SK-N-SH (cell line): Measurements from ENCODE around the gene PNP. TPM values are rescaled to one million over a fixed set of nuclear protein-coding genes. Genes with fewer than 3 reads are reported as not detected.

Experiments used
- CTCF ChIA-PET: fragments of 300-600, 350-600 bp; formaldehyde crosslinking; extraction: SDS; loops from one replicate; lab custom pipeline; 2021; lab: Yijun Ruan, JAX
- POLR2A ChIA-PET: fragments of 350-600 bp; sonication (Branson Sonifier 250); formaldehyde crosslinking; extraction: SDS; loops from one replicate; lab custom pipeline; 2020; ENCODE audit warnings: antibody characterized with exemption, inconsistent platforms; lab: Yijun Ruan, JAX
- DNase-seq: peaks from one replicate; pipeline ENCODE4 v3.0.0; 2012
- H2AFZ ChIP-seq: fragments of 200-600 bp; sonication (generic); 2 replicates; pipeline ENCODE4 v1.8.1; 2016; ENCODE audit warnings: antibody characterized with exemption, mild to moderate bottlenecking, low read depth
- H3F3A ChIP-seq: fragments of 200-600 bp; sonication (generic); replicated peaks from 2 replicates; pipeline ENCODE3; 2016; ENCODE audit warnings: antibody characterized with exemption, mild to moderate bottlenecking; ENCODE audit not compliant: insufficient read depth
- H3K27ac ChIP-seq, 2 experiments: fragments of 200-500 bp in 1 of 2; fragments of 200-600 bp in 1 of 2; sonication (Bioruptor generic) in 1 of 2; sonication (generic), shearing (Covaris generic) in 1 of 2; 2 replicates each; pipeline versions ENCODE4 v1.5.1 to v1.6.1; 2014 to 2016; ENCODE audit warnings: low read depth in 2 of 2, inconsistent platforms in 1 of 2, low read length in 1 of 2, mild to moderate bottlenecking in 1 of 2, mixed read lengths in 1 of 2
- H3K27me3 ChIP-seq: fragments of 200-600 bp; sonication (generic), shearing (Covaris generic); 2 replicates; pipeline ENCODE4 v1.6.1; 2016; ENCODE audit warnings: mixed run types; ENCODE audit not compliant: insufficient read depth
- H3K36me3 ChIP-seq, 2 experiments: fragments of 200-500 bp in 1 of 2; fragments of 200-600 bp in 1 of 2; sonication (Bioruptor generic) in 1 of 2; sonication (generic) in 1 of 2; replicated peaks in 1 of 2; 2 replicates each; pipeline versions ENCODE3 to v1.5.1; 2014 to 2016; ENCODE audit warnings: low read length in 1 of 2, mild to moderate bottlenecking in 1 of 2; ENCODE audit not compliant: insufficient read depth in 2 of 2, control insufficient read depth in 1 of 2
- H3K4me1 ChIP-seq, 2 experiments: fragments of 200-500 bp in 1 of 2; fragments of 200-600 bp in 1 of 2; sonication (Bioruptor generic) in 1 of 2; sonication (generic), shearing (Covaris generic) in 1 of 2; 2 replicates each; pipeline versions ENCODE4 v1.5.1 to v1.6.1; 2014 to 2016; ENCODE audit warnings: low read depth in 1 of 2, low read length in 1 of 2, mixed run types in 1 of 2; ENCODE audit not compliant: insufficient read depth in 2 of 2, control insufficient read depth in 1 of 2
- H3K4me2 ChIP-seq: fragments of 200-600 bp; sonication (generic), shearing (Covaris generic); 2 replicates; pipeline ENCODE4 v1.6.1; 2017; ENCODE audit warnings: mixed run types
- H3K4me3 ChIP-seq, 2 experiments: fragments of 200-500 bp in 1 of 2; fragments of 200-600 bp in 1 of 2; sonication (Bioruptor generic) in 1 of 2; sonication (generic), shearing (Covaris generic) in 1 of 2; 2 replicates each; pipeline versions ENCODE4 v1.5.1 to v1.8.1; 2014 to 2016; ENCODE audit warnings: low read depth in 2 of 2, inconsistent platforms in 1 of 2, low read length in 1 of 2, mild to moderate bottlenecking in 1 of 2, mixed read lengths in 1 of 2, moderate library complexity in 1 of 2
- H3K79me2 ChIP-seq: fragments of 200-600 bp; sonication (generic); 2 replicates; pipeline ENCODE4 v1.8.1; 2017; ENCODE audit warnings: mild to moderate bottlenecking; ENCODE audit not compliant: insufficient read depth
- H3K9ac ChIP-seq: fragments of 200-600 bp; sonication (generic); 2 replicates; pipeline ENCODE4 v1.6.1; 2017; ENCODE audit warnings: mixed run types
- H3K9me2 ChIP-seq: fragments of 200-600 bp; sonication (generic); 2 replicates; pipeline ENCODE4 v1.6.1; 2017; ENCODE audit warnings: mixed run types
- H3K9me3 ChIP-seq: fragments of 200-600 bp; sonication (generic); 2 replicates; pipeline ENCODE4 v1.6.1; 2017; ENCODE audit warnings: mixed run types, mild to moderate bottlenecking, moderate library complexity
- H4K20me1 ChIP-seq: fragments of 200-600 bp; sonication (generic); 2 replicates; pipeline ENCODE4 v1.6.1; 2017; ENCODE audit warnings: mild to moderate bottlenecking, mixed run types; ENCODE audit not compliant: insufficient read depth
- CHD2 ChIP-seq: fragments of 150-350 bp; IDR thresholded peaks from 2 replicates; pipeline ENCODE4 v1.6.1; 2018; ENCODE audit warnings: low read length; ENCODE audit not compliant: partially characterized antibody
- ELF1 ChIP-seq: IDR thresholded peaks from 2 replicates; pipeline ENCODE4 v1.4.0; 2012
- EP300 ChIP-seq, 2 experiments: IDR thresholded peaks; 2 replicates each; pipeline versions ENCODE4 v1.4.0 to v1.6.1; 2012; ENCODE audit warnings: borderline replicate concordance in 1 of 2, low read depth in 1 of 2, low read length in 1 of 2
- FOSL2 ChIP-seq: IDR thresholded peaks from 2 replicates; pipeline ENCODE4 v1.4.0; 2012; ENCODE audit warnings: low read depth, mild to moderate bottlenecking, moderate library complexity, borderline replicate concordance
- FOXJ3 ChIP-seq: sonication (generic); formaldehyde crosslinking; IDR thresholded peaks from 2 replicates; pipeline ENCODE4 v1.5.1; 2020; ENCODE audit warnings: mild to moderate bottlenecking, missing genetic modification reagents
- MAX ChIP-seq: IDR thresholded peaks from 2 replicates; pipeline ENCODE4 v1.4.0; 2012; ENCODE audit warnings: low read depth
- NFIC ChIP-seq: IDR thresholded peaks from 2 replicates; pipeline ENCODE4 v1.4.0; 2012; ENCODE audit warnings: borderline replicate concordance
- NRF1 ChIP-seq: IDR thresholded peaks from 2 replicates; pipeline ENCODE4 v1.6.1; 2012; ENCODE audit warnings: low read depth, mild to moderate bottlenecking, low read length
- RCOR1 ChIP-seq: fragments of 150-350 bp; IDR thresholded peaks from 2 replicates; pipeline ENCODE4 v1.6.1; 2017; ENCODE audit warnings: antibody characterized with exemption, low read length
- RFX5 ChIP-seq: IDR thresholded peaks from 2 replicates; pipeline ENCODE4 v1.6.1; 2012; ENCODE audit warnings: mild to moderate bottlenecking, improper control_type of control experiment, low read length
- RXRA ChIP-seq: IDR thresholded peaks from 2 replicates; pipeline ENCODE4 v1.4.0; 2012; ENCODE audit warnings: low read depth, mild to moderate bottlenecking, borderline replicate concordance
- SIN3A ChIP-seq: IDR thresholded peaks from 2 replicates; pipeline ENCODE4 v1.6.1; 2012; ENCODE audit warnings: low read depth, mild to moderate bottlenecking, low read length, moderate library complexity, borderline replicate concordance
- SMC3 ChIP-seq: IDR thresholded peaks from 2 replicates; pipeline ENCODE4 v1.6.1; 2012; ENCODE audit warnings: low read depth, low read length, improper control_type of control experiment
- TAF1 ChIP-seq: IDR thresholded peaks from 2 replicates; pipeline ENCODE4 v1.6.1; 2012; ENCODE audit warnings: low read depth, mild to moderate bottlenecking, low read length, moderate library complexity, borderline replicate concordance
- TCF12 ChIP-seq: IDR thresholded peaks from 2 replicates; pipeline ENCODE4 v1.4.0; 2012
- USF2 ChIP-seq: fragments of 150-350 bp; IDR thresholded peaks from 2 replicates; pipeline ENCODE4 v1.6.1; 2017; ENCODE audit warnings: antibody characterized with exemption, low read length, low read depth, borderline replicate concordance
- ZBTB33 ChIP-seq: IDR thresholded peaks from 2 replicates; pipeline ENCODE4 v1.4.0; 2012; ENCODE audit warnings: low read depth, borderline replicate concordance
- WGBS: methylation state at CpG from one replicate; pipeline ENCODE4 v1.1.6; 2017; ENCODE audit warnings: low lambda C conversion rate; 5-methylcytosine and 5-hydroxymethylcytosine counted together
- polyA plus RNA-seq, 3 experiments: library from polyadenylated mRNA; depleted of rRNA; stranded (reverse); fragments of >200 nt; gene quantifications; 2 replicates each; pipeline ENCODE4 v1.2.3, GENCODE V29; 2012
- TF ChIP-seq, protein P1 (sequence below): IDR thresholded peaks from 2 replicates; pipeline ENCODE4 v1.6.1; 2012; ENCODE audit warnings: mild to moderate bottlenecking, low read depth, low read length, moderate library complexity
- TF ChIP-seq, protein P2 (sequence below): IDR thresholded peaks from 2 replicates; pipeline ENCODE4 v1.4.0; 2012; ENCODE audit warnings: low read depth, borderline replicate concordance

The PNP gene
- polyA plus RNA-seq, 1 of the 3 experiments (the other 2 are of a cell fraction) = 29.8 TPM

- CTCF ChIA-PET = no interaction called here
These were observed 23.3 kb downstream of the PNP start for GRCh38 chr14:20492486-20492885.

GRCh38 chr14:20493634-20494033, 24.4 kb downstream of the PNP start:
- H3K4me2 ChIP-seq = no peak overlapping the region
- H3K4me1 ChIP-seq = no peaks in the 10 kb centered on the region
- H2AFZ ChIP-seq = no peak overlapping the region
- WGBS = 5% methylated on average over 2 of the region's 2 CpGs
- H3K9me2 ChIP-seq = no peaks in the 10 kb centered on the region
- H3K79me2 ChIP-seq = no peaks in the 10 kb centered on the region
- H3K9ac ChIP-seq = no peak overlapping the region
- no peak overlapping the region for H3K27ac ChIP-seq
- ChIA-PET POLR2A (no interaction called here), CTCF (no interaction called here)
- H3K27me3 ChIP-seq = peaks cover 51% of the 10 kb centered on the region
- no peak overlapping the region for H3K4me3 ChIP-seq
- no peaks in the 10 kb centered on the region for H3K9me3 ChIP-seq
- H3F3A ChIP-seq = no peaks in the 10 kb centered on the region
- no peak for DNase-seq
- no peaks in the 10 kb centered on the region for H4K20me1 ChIP-seq
- H3K36me3 ChIP-seq = no peaks in the 10 kb centered on the region
- TF ChIP-seq FOSL2 (no peak), FOXJ3 (CRISPR knock-in tag) (no peak), NRF1 (no peak), CHD2 (no peak), EP300 (IDR thresholded peaks at IDR 0.05; ENCODE audit: borderline replicate concordance in 1 of 2, low read depth in 1 of 2, low read length in 1 of 2) (no peak), NFIC (no peak), ELF1 (no peak), TAF1 (no peak)
- TF ChIP-seq, protein P1, sequence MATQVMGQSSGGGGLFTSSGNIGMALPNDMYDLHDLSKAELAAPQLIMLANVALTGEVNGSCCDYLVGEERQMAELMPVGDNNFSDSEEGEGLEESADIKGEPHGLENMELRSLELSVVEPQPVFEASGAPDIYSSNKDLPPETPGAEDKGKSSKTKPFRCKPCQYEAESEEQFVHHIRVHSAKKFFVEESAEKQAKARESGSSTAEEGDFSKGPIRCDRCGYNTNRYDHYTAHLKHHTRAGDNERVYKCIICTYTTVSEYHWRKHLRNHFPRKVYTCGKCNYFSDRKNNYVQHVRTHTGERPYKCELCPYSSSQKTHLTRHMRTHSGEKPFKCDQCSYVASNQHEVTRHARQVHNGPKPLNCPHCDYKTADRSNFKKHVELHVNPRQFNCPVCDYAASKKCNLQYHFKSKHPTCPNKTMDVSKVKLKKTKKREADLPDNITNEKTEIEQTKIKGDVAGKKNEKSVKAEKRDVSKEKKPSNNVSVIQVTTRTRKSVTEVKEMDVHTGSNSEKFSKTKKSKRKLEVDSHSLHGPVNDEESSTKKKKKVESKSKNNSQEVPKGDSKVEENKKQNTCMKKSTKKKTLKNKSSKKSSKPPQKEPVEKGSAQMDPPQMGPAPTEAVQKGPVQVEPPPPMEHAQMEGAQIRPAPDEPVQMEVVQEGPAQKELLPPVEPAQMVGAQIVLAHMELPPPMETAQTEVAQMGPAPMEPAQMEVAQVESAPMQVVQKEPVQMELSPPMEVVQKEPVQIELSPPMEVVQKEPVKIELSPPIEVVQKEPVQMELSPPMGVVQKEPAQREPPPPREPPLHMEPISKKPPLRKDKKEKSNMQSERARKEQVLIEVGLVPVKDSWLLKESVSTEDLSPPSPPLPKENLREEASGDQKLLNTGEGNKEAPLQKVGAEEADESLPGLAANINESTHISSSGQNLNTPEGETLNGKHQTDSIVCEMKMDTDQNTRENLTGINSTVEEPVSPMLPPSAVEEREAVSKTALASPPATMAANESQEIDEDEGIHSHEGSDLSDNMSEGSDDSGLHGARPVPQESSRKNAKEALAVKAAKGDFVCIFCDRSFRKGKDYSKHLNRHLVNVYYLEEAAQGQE = no peak

More at GRCh38 chr14:20492486-20492885, 23.3 kb downstream of the PNP start:
- POLR2A ChIA-PET = no interaction called here
- no peaks in the 10 kb centered on the region for H3K9me3 ChIP-seq
- no peak overlapping the region for H2AFZ ChIP-seq
- no peak overlapping the region for H3K4me2 ChIP-seq
- H3K27ac ChIP-seq = no peak overlapping the region
- H3K79me2 ChIP-seq = no peaks in the 10 kb centered on the region
- H3K27me3 ChIP-seq = peaks cover 51% of the 10 kb centered on the region
- no peaks in the 10 kb centered on the region for H3K9me2 ChIP-seq
- H3K4me3 ChIP-seq = no peak overlapping the region
- no peak for TF ChIP-seq ELF1
- no peak for TF ChIP-seq USF2
- TF ChIP-seq EP300 (IDR thresholded peaks at IDR 0.05; ENCODE audit: borderline replicate concordance in 1 of 2, low read depth in 1 of 2, low read length in 1 of 2) = no peak
- TF ChIP-seq RCOR1 = no peak
- TF ChIP-seq RFX5 = no peak
- TF ChIP-seq RXRA = no peak
- TF ChIP-seq MAX = no peak
- no peak for TF ChIP-seq FOSL2
- TF ChIP-seq ZBTB33 = no peak
- TF ChIP-seq, protein P2, sequence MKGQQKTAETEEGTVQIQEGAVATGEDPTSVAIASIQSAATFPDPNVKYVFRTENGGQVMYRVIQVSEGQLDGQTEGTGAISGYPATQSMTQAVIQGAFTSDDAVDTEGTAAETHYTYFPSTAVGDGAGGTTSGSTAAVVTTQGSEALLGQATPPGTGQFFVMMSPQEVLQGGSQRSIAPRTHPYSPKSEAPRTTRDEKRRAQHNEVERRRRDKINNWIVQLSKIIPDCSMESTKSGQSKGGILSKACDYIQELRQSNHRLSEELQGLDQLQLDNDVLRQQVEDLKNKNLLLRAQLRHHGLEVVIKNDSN = no peak
- TF ChIP-seq SMC3 = no peak
- TF ChIP-seq NFIC = no peak
- no peak for TF ChIP-seq TCF12
- TF ChIP-seq SIN3A = no peak
- TF ChIP-seq, all 33 proteins: peak for 0
- no peak for DNase-seq
- Histone ChIP-seq H3K36me3 (no peaks in the 10 kb centered on the region), H4K20me1 (no peaks in the 10 kb centered on the region), H3K9ac (no peak overlapping the region), H3F3A (no peaks in the 10 kb centered on the region), H3K4me1 (no peaks in the 10 kb centered on the region)
- 25% methylated on average over 4 of the region's 4 CpGs for WGBS
